ENCODE measurements around the gene GSTM3.

- TF ChIP-seq ZBTB44 (tag by site-specific recombination; IDR thresholded peaks at IDR 0.05) (no peak), ZNF830 (tag by site-specific recombination; IDR thresholded peaks at IDR 0.05; ENCODE audit: low read depth) (no peak), CTCF (tag by site-specific recombination; IDR thresholded peaks at IDR 0.05) (no peak), ZNF24 (tag by site-specific recombination; IDR thresholded peaks at IDR 0.05) (no peak)
Observed at GRCh38 chr1:109775398-109775797, 34.6 kb upstream of the GSTM3 start.

Data from HEK293 (cell line).